ENCODE data around the gene ZNF189.

The ZNF189 gene

GRCh38 chr9:101442318-101442717, 43.7 kb downstream of the ZNF189 start:
- no peak for DNase-seq (ENCODE audit: low spot score)
- in situ Hi-C loops (cut with MboI; ENCODE audit: low pct_unique_long_range_greater_than_20kb, low sequenced_read_pairs, unreplicated experiment), result no loop called here
- TF ChIP-seq, protein P1, sequence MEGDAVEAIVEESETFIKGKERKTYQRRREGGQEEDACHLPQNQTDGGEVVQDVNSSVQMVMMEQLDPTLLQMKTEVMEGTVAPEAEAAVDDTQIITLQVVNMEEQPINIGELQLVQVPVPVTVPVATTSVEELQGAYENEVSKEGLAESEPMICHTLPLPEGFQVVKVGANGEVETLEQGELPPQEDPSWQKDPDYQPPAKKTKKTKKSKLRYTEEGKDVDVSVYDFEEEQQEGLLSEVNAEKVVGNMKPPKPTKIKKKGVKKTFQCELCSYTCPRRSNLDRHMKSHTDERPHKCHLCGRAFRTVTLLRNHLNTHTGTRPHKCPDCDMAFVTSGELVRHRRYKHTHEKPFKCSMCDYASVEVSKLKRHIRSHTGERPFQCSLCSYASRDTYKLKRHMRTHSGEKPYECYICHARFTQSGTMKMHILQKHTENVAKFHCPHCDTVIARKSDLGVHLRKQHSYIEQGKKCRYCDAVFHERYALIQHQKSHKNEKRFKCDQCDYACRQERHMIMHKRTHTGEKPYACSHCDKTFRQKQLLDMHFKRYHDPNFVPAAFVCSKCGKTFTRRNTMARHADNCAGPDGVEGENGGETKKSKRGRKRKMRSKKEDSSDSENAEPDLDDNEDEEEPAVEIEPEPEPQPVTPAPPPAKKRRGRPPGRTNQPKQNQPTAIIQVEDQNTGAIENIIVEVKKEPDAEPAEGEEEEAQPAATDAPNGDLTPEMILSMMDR (IDR thresholded peaks at IDR 0.05; ENCODE audit: extremely low read depth, insufficient read depth, missing control alignments), result no peak

GRCh38 chr9:101442736-101443135, 44.1 kb downstream of the ZNF189 start:
- TF ChIP-seq, protein P1 (IDR thresholded peaks at IDR 0.05; ENCODE audit: extremely low read depth, insufficient read depth, missing control alignments), result no peak
- no peak for DNase-seq (ENCODE audit: low spot score)
- in situ Hi-C loops (cut with MboI; ENCODE audit: low pct_unique_long_range_greater_than_20kb, low sequenced_read_pairs, unreplicated experiment), result no loop called here

DNA sequence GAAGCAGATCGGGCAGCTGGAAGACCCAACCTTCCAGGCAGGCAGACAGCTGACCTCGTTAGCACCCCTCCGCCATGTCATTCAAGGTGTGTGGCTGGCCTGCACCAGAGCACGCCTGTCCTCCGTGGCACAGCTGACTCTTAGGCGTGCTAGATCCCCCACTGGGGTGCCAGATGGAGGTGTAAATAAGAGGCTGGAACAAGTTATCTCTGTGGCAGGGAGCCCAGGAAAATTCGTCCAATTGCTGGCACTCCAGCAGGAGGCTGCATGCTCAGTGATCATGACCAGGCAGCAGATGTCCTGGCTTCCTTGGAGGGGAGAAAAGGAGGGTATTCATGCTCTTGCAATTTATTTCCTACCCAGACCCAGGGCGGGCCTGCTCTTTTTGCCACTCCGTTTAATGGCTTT, 44.7 kb downstream of the ZNF189 start:
- no peak for DNase-seq (ENCODE audit: low spot score)
- in situ Hi-C loops (cut with MboI; ENCODE audit: low pct_unique_long_range_greater_than_20kb, low sequenced_read_pairs, unreplicated experiment), result no loop called here
- TF ChIP-seq, protein P1 (IDR thresholded peaks at IDR 0.05; ENCODE audit: extremely low read depth, insufficient read depth, missing control alignments), result no peak

DNA sequence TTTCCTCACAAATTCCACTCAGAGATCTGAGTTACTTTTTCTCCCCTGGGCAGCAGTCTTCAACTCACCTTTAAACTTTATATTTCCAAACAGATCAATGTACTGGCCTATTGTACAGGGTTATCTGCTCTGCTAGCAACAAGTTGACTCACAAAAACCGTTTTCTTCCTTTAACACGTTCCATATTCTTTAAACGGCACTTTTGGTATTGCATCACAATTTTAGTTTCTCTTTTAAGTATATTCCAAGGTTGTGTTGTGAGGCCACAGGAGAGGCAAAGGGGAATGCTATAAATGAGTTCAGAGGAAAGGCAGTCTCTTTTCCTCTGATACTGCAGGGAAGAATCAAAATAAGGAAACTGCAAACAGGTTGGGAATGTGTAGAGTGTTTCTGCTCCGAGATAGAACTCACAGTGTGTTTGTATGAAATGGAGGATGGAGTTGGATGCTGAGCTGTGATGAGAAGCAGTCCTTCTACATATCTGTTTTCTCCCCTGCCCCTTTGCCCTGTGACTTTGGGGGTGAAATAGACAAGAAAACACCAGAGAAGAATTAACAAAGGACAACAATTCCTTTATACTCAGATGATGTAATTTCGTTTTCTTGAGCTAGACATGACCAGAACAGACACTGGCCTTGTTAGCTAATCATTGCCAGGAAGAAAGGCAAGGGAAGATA, 46.8 kb downstream of the ZNF189 start:
- in situ Hi-C loops (cut with MboI; ENCODE audit: low pct_unique_long_range_greater_than_20kb, low sequenced_read_pairs, unreplicated experiment), result no loop called here
- TF ChIP-seq, protein P1 (IDR thresholded peaks at IDR 0.05; ENCODE audit: extremely low read depth, insufficient read depth, missing control alignments), result no peak
- DNase-seq (ENCODE audit: low spot score), result no peak

- DNase-seq (ENCODE audit: low spot score), result no peak
- in situ Hi-C loops (cut with MboI; ENCODE audit: low pct_unique_long_range_greater_than_20kb, low sequenced_read_pairs, unreplicated experiment), result no loop called here
- TF ChIP-seq, protein P1 (IDR thresholded peaks at IDR 0.05; ENCODE audit: extremely low read depth, insufficient read depth, missing control alignments), result no peak
Measured at GRCh38 chr9:101446732-101447131, 48.1 kb downstream of the ZNF189 start.

GRCh38 chr9:101448680-101449070, 50.0 kb downstream of the ZNF189 start:
- no peak for DNase-seq (ENCODE audit: low spot score)
- in situ Hi-C loops (cut with MboI; ENCODE audit: low pct_unique_long_range_greater_than_20kb, low sequenced_read_pairs, unreplicated experiment), result no loop called here
- TF ChIP-seq, protein P1 (IDR thresholded peaks at IDR 0.05; ENCODE audit: extremely low read depth, insufficient read depth, missing control alignments), result no peak

Measured in GM13977 (cell line).